Epithelial cell of prostate (primary cell): ENCODE data around the gene SLC27A2.

ENCODE experiments used
- DNase-seq: peaks from one replicate; pipeline ENCODE4 v3.0.0-alpha.2; 2011; ENCODE audit warnings: low read depth, low spot score
- H3K27ac ChIP-seq: fragments of 450-650 bp; 2 replicates; pipeline ENCODE4 v1.5.1; 2017; ENCODE audit warnings: mild to moderate bottlenecking

Gene SLC27A2

DNA sequence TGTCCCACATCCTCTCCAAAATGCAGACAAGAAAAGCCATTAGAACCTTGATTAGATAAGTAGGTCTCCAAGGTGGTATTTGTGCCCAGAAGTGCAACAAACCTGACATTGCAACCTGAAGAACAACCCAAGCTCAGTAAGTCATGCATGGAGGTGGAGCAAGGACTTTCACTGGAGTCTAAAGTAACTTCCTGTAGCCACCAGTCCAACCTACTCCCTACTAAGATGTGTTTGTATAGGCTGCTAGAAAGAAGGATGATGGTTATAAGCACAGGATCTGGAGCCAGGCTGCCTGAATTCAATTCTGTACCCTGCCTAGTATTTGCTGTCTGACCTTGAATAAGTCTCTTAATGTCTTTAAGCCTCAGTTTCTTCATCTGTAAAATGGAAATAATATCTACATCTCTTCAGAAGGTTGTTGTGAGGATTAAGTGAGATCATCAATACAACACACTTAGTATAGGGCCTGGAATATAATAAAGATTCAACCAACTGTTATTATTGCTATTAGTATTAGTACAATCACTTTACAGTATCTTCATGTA, 51.3 kb downstream of the SLC27A2 start:
- DNase-seq, result no peak
- no peak overlapping the region for H3K27ac ChIP-seq

DNA sequence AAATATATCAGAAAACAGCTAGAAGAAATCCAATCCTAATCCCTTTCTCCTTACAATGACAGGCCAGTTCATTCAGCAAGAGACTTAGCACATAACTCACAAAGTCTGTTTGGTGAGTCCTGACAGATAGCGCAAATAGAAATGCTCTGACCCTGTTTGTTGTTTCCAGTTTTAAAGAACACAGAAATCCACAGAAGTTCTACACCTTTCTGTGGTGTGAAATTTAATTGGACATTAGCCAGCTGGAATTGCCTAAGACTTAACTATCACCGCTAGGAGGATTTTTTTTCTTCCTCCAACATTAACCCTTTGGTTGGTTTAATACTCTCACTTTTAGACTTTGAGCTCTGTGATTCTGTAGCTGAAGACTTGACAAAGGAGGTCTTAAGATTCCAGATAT, 52.8 kb downstream of the SLC27A2 start:
- H3K27ac ChIP-seq, result no peak overlapping the region
- DNase-seq, result no peak

- no peak for DNase-seq
- no peak overlapping the region for H3K27ac ChIP-seq
Measured at GRCh38 chr15:50235794-50236193, 53.8 kb downstream of the SLC27A2 start.

DNA sequence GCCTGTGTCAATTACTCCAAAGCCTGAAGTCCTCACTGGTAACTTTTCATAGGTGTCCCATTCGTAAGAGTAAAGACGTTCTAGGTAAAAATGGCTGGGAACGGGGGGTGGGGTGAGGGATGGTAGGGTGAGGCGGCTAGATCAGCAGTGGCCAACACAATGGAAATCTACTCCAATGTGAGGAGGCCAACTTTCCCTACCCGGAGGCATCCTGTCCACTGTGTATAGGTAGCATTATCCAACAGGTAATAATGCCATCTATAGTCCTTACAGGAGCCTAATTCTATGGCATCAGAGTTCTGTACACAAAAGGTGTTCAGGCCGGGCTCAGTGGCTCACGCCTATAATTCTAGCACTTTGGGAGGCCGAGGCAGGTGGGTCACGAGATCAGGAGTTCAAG, 54.4 kb downstream of the SLC27A2 start:
- no peak for DNase-seq
- H3K27ac ChIP-seq, result no peak overlapping the region

DNA sequence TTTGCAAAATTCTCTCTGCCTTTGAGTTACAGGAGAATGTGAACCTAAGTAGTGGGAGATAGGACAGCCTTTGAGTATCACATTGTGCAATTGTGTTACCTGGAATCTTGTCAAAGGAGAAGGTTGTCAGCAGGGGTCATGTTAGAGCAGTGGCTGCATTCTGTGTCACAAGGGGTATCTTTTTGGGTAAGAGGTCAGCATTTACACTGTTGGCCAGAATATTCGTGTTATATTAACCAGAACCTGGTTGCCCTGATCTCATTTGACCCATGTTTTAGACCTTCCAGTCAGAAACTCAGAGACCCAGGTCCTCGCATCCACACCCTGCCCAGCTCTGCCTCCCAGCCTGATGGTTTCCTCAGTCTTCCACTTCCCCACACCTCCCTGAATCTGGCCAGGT, 56.3 kb downstream of the SLC27A2 start:
- DNase-seq, result no peak
- no peak overlapping the region for H3K27ac ChIP-seq

DNA sequence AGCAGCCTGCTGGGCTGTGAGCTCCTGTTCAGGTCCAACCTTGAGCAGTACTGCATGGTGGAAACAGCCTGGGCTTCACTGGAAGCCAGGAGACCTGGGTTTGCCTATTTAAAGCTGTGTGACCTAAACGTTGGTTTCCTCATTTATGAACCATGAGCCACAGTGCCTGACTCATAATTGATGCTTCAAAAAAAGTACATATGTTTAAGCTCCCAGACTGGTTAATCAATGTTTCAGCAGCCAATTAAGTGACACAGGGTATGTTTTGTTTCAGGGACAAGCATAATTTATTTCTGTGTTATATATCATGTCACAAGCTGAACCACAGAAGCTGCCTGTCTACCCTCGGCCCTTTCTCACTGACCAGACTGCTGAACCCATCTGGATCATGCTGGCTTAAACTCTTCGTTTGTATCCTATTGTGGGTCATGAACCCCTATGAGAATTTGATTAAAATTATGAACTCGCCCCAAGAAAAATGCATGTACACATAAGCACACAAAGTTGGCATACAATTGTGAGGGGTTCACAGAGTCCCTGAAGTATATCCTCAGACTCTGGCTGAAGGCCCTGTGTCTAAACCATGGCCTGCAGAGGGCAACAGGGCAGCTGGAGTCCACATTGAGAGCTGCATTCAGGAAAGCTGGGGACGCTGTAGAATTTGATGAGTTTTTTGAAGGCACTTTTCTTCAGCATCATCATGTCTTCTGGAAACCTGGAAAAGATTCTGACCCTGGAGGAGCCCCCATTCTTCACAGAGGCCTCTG, 59.9 kb downstream of the SLC27A2 start:
- peak; percentile 55 for DNase-seq
- no peak overlapping the region for H3K27ac ChIP-seq

DNA sequence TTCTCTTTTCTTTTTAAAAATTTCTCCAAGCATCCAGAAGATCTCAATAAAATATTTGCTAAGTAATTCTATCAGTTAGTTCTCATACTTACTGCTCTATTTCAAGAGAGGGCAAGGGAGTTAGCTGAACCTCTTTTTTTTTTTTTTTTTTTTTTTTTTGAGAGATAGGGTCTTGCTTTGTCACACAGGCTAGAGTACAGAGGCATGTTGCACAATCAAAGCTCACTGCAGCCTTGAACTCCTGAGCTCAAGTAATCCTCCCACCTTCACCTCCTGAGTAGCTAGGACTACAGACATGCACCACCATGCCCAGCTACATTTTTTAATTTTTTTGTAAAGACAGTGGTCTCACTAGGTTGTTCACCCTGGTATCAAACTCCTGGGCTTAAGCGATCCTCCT, 62.2 kb downstream of the SLC27A2 start:
- H3K27ac ChIP-seq, result no peak overlapping the region
- no peak for DNase-seq

GRCh38 chr15:50244959-50245624, 63.1 kb downstream of the SLC27A2 start:
- DNase-seq, result no peak
- no peak overlapping the region for H3K27ac ChIP-seq

GRCh38 chr15:50246631-50247030, 64.6 kb downstream of the SLC27A2 start:
- no peak overlapping the region for H3K27ac ChIP-seq
- DNase-seq, result no peak

- peak; percentile 50 for DNase-seq
- no peak overlapping the region for H3K27ac ChIP-seq
Measured at GRCh38 chr15:50247819-50248655, 66.0 kb downstream of the SLC27A2 start.

GRCh38 chr15:50248994-50249582, 67.1 kb downstream of the SLC27A2 start:
- H3K27ac ChIP-seq, result no peak overlapping the region
- no peak for DNase-seq

GRCh38 chr15:50249704-50250103, 67.7 kb downstream of the SLC27A2 start:
- DNase-seq, result no peak
- no peak overlapping the region for H3K27ac ChIP-seq

GRCh38 chr15:50250760-50251394, 68.9 kb downstream of the SLC27A2 start:
- no peak overlapping the region for H3K27ac ChIP-seq
- no peak for DNase-seq

- no peak overlapping the region for H3K27ac ChIP-seq
- no peak for DNase-seq
Measured at GRCh38 chr15:50251638-50252182, 69.7 kb downstream of the SLC27A2 start.

DNA sequence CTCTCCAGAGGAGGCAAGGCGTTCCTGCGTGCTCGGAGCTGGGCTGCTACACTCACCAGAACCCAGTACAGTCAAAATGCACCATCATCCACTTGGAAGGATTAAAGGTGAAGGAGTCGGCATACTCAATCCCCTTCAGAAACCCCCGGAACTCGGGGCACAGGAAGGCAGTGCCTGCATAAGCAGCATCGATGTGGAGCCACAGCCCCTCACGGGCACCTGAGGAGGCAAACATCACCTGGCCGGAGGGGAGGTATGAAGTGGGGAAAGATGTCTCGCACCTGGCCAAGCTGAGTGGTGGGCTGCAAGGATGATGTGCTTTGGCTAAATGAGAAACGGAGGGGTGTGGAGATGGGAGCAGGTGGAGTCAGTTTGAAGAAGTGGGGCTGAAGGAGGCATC, 70.6 kb downstream of the SLC27A2 start:
- no peak for DNase-seq
- no peak overlapping the region for H3K27ac ChIP-seq

DNA sequence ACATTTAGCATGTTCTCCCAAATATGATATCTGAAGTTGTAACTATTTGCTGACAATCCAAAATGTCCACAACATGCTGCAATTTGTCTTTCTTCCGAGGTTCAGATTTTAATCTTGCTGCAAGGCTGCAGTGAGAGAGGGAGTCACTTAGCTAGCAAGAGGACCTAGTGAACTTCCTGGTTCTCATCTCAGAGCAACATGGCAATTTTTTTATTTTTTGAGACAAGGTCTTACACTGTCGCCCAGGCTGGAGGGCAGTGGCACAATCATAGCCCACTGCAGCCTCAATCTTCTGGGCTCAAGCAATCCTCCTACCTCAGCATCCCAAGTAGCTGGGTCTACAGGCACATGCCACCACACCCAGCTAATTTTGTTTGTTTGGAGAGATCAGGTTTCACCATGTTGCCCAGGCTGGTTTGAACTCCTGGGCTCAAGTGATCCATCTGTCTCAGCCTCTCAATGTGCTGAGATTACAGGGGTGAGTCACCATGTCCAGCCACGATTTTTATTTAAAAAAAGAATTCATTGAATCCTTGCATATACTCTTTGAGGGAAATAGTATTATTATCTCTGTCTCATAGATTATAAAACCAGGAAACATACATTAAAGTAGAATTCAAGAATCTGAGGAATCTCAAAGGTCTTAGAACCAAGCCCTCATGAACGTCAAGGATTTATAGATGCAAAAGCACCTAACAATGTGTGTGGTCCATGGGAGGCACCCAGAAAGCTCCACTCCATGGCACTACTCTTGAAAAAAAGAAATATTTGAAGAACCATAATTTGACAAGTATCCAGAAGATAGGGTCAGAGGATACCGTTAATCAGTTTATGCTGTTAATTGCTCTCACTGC, 74.4 kb downstream of the SLC27A2 start:
- H3K27ac ChIP-seq, result no peak overlapping the region
- peak; percentile 40 for DNase-seq

DNA sequence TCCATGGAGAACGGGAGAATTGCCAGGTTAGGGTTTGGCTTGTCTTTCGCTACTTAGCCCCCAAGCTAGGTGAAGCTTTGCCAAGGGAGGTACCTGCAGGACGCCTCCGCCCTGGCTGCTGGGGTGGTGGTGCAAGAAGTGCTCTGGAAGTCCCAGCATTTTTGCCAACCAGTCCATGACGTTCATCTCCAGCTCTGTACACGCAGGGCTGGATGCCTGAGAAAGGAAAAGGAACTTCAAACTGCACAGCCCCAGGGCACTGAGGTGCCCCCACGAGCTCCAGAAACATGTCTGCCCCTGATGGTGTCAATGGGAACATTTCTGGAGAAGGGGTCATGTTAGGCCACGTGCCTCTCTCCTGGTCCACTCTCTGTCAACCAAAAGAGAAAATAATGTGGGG, 75.3 kb downstream of the SLC27A2 start:
- no peak overlapping the region for H3K27ac ChIP-seq
- no peak for DNase-seq

DNA sequence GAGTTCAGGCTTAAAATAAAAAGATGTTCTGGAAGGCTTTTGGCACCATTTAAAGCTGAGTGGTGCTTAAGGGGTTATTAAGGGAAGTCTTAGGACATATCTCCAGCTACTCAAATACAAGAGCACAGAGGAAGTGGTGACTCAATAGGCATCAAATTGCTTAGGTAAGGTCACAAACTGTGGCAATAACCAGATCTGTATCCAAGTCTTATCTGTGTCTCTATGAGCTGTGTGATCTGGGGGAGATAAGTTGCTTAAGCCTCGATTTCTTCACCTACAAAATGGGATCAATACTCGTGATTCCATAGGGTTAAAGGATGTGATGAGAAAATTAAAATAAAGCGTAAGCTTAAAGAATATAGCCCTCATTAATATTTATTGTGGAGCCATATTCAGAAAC, 75.9 kb downstream of the SLC27A2 start:
- no peak for DNase-seq
- H3K27ac ChIP-seq, result no peak overlapping the region

- no peak overlapping the region for H3K27ac ChIP-seq
- DNase-seq, result no peak
Measured at GRCh38 chr15:50259276-50259675, 77.3 kb downstream of the SLC27A2 start.
